ENCODE data around the gene C5. TPM values are rescaled to one million over a fixed set of nuclear protein-coding genes. Genes with fewer than 3 reads are reported as not detected.

The C5 gene
- total and polyA plus RNA-seq, 2 experiments from 2014 or later = 0.31 TPM; not detected in 1

DNA sequence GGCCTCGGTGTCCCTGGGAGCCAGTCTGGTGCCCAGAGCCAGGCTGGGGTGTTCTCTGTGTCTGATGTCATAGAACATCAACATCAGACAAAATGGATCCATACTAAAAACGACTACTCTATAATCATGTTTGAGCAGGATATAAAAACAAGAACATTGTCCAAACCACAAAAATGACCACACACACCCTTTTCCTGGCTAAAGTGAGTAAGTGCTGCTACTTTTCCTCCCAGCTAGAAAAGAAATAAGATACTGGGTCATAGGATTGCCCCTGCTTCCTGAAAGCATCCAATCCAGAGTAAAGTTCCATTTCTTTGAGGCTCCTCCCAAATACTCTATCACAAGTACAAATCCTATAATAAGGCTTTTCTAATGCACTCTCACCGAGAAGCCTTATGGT, 103.8 kb downstream of the C5 start (continued):
- no peak for TF ChIP-seq STAT1 (IDR thresholded peaks at IDR 0.05; ENCODE audit: unreplicated experiment)
- no peak for TF ChIP-seq NANOG (IDR thresholded peaks at IDR 0.05; ENCODE audit: borderline replicate concordance)
- no peak for TF ChIP-seq ZNF331 (CRISPR knock-in tag; IDR thresholded peaks at IDR 0.05; ENCODE audit: low read depth)
- TF ChIP-seq EZH2phosphoT487 (IDR thresholded peaks at IDR 0.05; ENCODE audit: unreplicated experiment) = no peak
- TF ChIP-seq JUNB (IDR thresholded peaks at IDR 0.05; ENCODE audit: unreplicated experiment) = no peak
- no peak for TF ChIP-seq EZH2 (IDR thresholded peaks at IDR 0.05; ENCODE audit: low read depth, unreplicated experiment)
- TF ChIP-seq CREB1 (CRISPR knock-in tag; IDR thresholded peaks at IDR 0.05; ENCODE audit: low read depth) = no peak
- TF ChIP-seq, protein P1, sequence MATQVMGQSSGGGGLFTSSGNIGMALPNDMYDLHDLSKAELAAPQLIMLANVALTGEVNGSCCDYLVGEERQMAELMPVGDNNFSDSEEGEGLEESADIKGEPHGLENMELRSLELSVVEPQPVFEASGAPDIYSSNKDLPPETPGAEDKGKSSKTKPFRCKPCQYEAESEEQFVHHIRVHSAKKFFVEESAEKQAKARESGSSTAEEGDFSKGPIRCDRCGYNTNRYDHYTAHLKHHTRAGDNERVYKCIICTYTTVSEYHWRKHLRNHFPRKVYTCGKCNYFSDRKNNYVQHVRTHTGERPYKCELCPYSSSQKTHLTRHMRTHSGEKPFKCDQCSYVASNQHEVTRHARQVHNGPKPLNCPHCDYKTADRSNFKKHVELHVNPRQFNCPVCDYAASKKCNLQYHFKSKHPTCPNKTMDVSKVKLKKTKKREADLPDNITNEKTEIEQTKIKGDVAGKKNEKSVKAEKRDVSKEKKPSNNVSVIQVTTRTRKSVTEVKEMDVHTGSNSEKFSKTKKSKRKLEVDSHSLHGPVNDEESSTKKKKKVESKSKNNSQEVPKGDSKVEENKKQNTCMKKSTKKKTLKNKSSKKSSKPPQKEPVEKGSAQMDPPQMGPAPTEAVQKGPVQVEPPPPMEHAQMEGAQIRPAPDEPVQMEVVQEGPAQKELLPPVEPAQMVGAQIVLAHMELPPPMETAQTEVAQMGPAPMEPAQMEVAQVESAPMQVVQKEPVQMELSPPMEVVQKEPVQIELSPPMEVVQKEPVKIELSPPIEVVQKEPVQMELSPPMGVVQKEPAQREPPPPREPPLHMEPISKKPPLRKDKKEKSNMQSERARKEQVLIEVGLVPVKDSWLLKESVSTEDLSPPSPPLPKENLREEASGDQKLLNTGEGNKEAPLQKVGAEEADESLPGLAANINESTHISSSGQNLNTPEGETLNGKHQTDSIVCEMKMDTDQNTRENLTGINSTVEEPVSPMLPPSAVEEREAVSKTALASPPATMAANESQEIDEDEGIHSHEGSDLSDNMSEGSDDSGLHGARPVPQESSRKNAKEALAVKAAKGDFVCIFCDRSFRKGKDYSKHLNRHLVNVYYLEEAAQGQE (IDR thresholded peaks at IDR 0.05; ENCODE audit: unreplicated experiment) = no peak
- no peak for TF ChIP-seq ETS1 (IDR thresholded peaks at IDR 0.05)
- TF ChIP-seq ZNF114 (CRISPR knock-in tag; IDR thresholded peaks at IDR 0.05) = no peak

DNA sequence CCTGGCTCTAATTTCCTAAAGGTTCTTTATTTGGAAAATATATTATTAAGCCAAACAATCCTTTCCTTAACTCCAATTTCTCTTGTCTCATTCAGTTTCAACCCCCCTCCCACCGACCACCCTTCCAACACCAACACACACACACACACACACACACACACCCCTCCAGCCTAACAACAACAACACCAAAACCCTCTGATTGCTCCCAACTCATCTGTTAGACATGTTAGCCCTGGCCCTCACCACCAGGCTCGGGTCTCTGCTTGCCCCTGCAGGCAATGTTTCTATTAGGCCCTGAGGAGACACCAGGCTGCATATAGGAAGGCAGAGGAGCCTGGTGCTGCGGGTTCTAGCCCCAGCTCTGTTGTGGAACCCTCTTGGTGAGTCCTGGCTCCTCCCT, 105.1 kb downstream of the C5 start:
- no peaks in the 10 kb centered on the region for H3K27me3 ChIP-seq (ENCODE audit: insufficient read depth)
- no peaks in the 10 kb centered on the region for H3K36me3 Mint-ChIP-seq (ENCODE audit: low read depth)
- H3K27me3 Mint-ChIP-seq (ENCODE audit: insufficient read depth, low read depth, poor library complexity) = peaks cover 8% of the 10 kb centered on the region
- H3F3A ChIP-seq (replicated peaks; ENCODE audit: low read depth) = 0 out of 2 replicates have a peak, but pooled peaks cover 7% of the 10 kb centered on the region
- H3K4me1 Mint-ChIP-seq = peaks cover 30% of the 10 kb centered on the region
- no peak for DNase-seq (ENCODE audit: low spot score)
- no peaks in the 10 kb centered on the region for H3K9me3 Mint-ChIP-seq
- no peaks in the 10 kb centered on the region for H4K20me1 ChIP-seq (replicated peaks; ENCODE audit: insufficient read depth)
- H3K27ac Mint-ChIP-seq = 0 out of 2 replicates have a peak overlapping the region, but pooled peaks have one; percentile 43
- H3K4me2 ChIP-seq = no peak overlapping the region
- no peak overlapping the region for H3K4me3 ChIP-seq
- no peak overlapping the region for H3K27ac ChIP-seq (ENCODE audit: low read depth)
- peak; percentile 17; the same call in 1 of the 3 replicates for ATAC-seq
- no peaks in the 10 kb centered on the region for H3K36me3 ChIP-seq (ENCODE audit: insufficient read depth)
- no peak overlapping the region for H2AFZ ChIP-seq
- H3K4me1 ChIP-seq (ENCODE audit: insufficient read depth) = peaks cover 30% of the 10 kb centered on the region
- no peaks in the 10 kb centered on the region for H3K9me2 ChIP-seq (ENCODE audit: insufficient read depth)
- no peaks in the 10 kb centered on the region for H3K79me2 ChIP-seq (replicated peaks; ENCODE audit: insufficient read depth)
- no peak overlapping the region for H3K4me3 Mint-ChIP-seq
- TF ChIP-seq ETS1 (IDR thresholded peaks at IDR 0.05) (no peak), CTCF (conservative IDR thresholded peaks at IDR 0.05; ENCODE audit: low read depth in 2 of 2) (no peak), EZH2phosphoT487 (IDR thresholded peaks at IDR 0.05; ENCODE audit: unreplicated experiment) (no peak), POLR2AphosphoS5 (IDR thresholded peaks at IDR 0.05; ENCODE audit: low read depth) (no peak), ZNF114 (CRISPR knock-in tag; IDR thresholded peaks at IDR 0.05) (no peak), EZH2 (IDR thresholded peaks at IDR 0.05; ENCODE audit: low read depth, unreplicated experiment) (no peak)
- TF ChIP-seq, protein P1 (IDR thresholded peaks at IDR 0.05; ENCODE audit: unreplicated experiment) = no peak

Measured in GM23338 (cell line).